NCI-H82 treated with DMSO at 0.1 percent for 48 hours (cell line): ENCODE data around the gene RAB39B.

ENCODE experiments used
- DNase-seq: peaks from one replicate; lab custom pipeline; 2025; ENCODE audit not compliant: unreplicated experiment; lab: John Stamatoyannopoulos, UW

RAB39B gene

DNA sequence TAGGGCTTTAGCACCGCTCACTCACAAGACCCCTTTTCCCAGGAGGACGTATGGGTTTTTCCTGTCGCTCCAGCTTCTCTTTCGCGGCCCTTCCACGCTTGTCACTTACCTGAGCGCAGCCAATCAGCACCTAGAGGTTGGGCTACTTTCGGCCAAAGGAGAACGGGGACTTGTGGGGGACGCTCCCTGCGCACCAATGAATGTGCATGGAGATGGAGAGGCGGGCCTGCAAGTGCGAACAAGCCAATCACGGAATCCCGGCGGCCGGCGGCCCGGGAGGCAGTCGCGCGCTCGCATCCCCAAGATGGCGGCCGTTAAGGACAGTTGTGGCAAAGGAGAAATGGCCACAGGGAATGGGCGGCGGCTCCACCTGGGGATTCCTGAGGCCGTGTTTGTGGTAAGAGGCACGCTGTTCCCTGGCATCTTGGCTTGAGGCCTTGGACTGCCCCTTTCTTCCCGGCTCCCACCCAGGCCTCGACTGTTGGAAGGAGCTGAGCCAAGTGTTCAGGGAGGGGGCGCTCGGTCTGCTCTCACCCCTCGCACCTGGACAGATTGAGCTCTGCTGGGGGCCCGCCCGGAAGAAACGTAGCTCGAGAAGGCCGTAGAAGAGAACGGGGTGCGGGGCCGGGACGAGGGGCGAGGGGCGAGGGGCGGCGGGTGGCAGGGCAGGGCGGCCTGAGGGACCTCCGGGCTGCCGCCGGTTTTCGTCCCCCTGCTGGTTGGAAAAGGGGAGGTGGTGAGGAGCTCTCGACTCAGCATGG, 47.9 kb downstream of the RAB39B start, which contains the start of gene VBP1:
VBP1 (plus strand) TSS at position 282 of the 761 bp plus-strand sequence; CDS start at position 305, 23 bp downstream.
- DNase-seq, result peak; percentile 89

GRCh38 chrX:155215443-155216178, 48.7 kb downstream of the RAB39B start:
- DNase-seq, result no peak

- DNase-seq, result no peak
Measured at GRCh38 chrX:155213731-155214130, 50.6 kb downstream of the RAB39B start.

DNA sequence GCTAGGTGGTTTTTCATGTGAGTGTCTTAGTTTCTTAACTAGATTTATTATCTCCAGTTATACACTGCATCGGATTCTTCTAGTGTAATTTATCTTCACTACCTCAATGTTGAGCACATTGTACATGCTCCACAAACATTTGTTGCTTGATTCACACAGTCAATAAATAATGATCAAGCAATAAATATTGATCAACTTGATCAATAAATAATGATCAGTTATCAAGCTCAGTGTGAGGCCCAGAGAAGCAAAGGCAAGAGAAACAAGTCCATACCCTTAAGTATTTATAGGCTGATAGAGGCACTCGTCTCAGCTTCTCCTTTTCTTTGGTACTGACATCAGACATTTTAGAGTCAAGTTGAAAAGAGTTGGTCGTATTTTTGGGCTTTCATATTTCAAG, 53.1 kb downstream of the RAB39B start:
- DNase-seq, result no peak
